ENCODE data around the gene RIGI.
A peak's percentile ranks its signal among the peaks of the same experiment; 100 is the strongest.
"Not testable (repeated sequence)": the region's sequence is repeated elsewhere in the genome, so short reads cannot be mapped to it uniquely, and the experiment has no call there.

RIGI gene

GRCh38 chr9:32526041-32526706, at the start of gene RIGI:
RIGI (minus strand) TSS chr9:32526196; CDS start chr9:32526166, 30 bp downstream.
- DNase-seq (ENCODE audit: low spot score) = peak; percentile 78

GRCh38 chr9:32574858-32575257, 48.9 kb upstream of the RIGI start:
- no peak for DNase-seq (ENCODE audit: low spot score)

- no peak for DNase-seq (ENCODE audit: low spot score)
Observed at GRCh38 chr9:32573821-32574220, 47.8 kb upstream of the RIGI start.

- peak; percentile 96 for DNase-seq (ENCODE audit: low spot score)
Observed at GRCh38 chr9:32572900-32573523, 47.0 kb upstream of the RIGI start, which contains the start of gene NDUFB6. NDUFB6 (minus strand) TSS chr9:32573159; CDS start chr9:32573060, 99 bp downstream.

- peak; percentile 84 for DNase-seq (ENCODE audit: low spot score)
Observed at GRCh38 chr9:32571969-32572899, 46.2 kb upstream of the RIGI start.

- no peak for DNase-seq (ENCODE audit: low spot score)
Observed at GRCh38 chr9:32570262-32570661, 44.3 kb upstream of the RIGI start.

GRCh38 chr9:32566770-32567169, 40.8 kb upstream of the RIGI start:
- no peak for DNase-seq (ENCODE audit: low spot score)

GRCh38 chr9:32565967-32566366, 40.0 kb upstream of the RIGI start:
- no peak for DNase-seq (ENCODE audit: low spot score)

GRCh38 chr9:32558408-32558934, 32.5 kb upstream of the RIGI start:
- no peak for DNase-seq (ENCODE audit: low spot score)

- DNase-seq (ENCODE audit: low spot score) = no peak
Observed at GRCh38 chr9:32554591-32554990, 28.6 kb upstream of the RIGI start.

GRCh38 chr9:32554107-32554506, 28.1 kb upstream of the RIGI start:
- no peak for DNase-seq (ENCODE audit: low spot score)

- peak; percentile 95 for DNase-seq (ENCODE audit: low spot score)
Observed at GRCh38 chr9:32552172-32552872, 26.3 kb upstream of the RIGI start, which contains the start of the genes SMIM27 and TOPORS. SMIM27 (plus strand) TSS chr9:32552327; CDS start chr9:32552435, 108 bp downstream. TOPORS (minus strand) TSS chr9:32552586; CDS start chr9:32552436, 150 bp downstream.

GRCh38 chr9:32551276-32552051, 25.5 kb upstream of the RIGI start:
- peak; percentile 57 for DNase-seq (ENCODE audit: low spot score)

GRCh38 chr9:32550562-32551275, 24.7 kb upstream of the RIGI start:
- peak; percentile 97 for DNase-seq (ENCODE audit: low spot score)

GRCh38 chr9:32550150-32550561, 24.2 kb upstream of the RIGI start:
- DNase-seq (ENCODE audit: low spot score) = no peak

- DNase-seq (ENCODE audit: low spot score) = not testable (repeated sequence)
Observed at GRCh38 chr9:32548213-32548612, 22.2 kb upstream of the RIGI start.

- no peak for DNase-seq (ENCODE audit: low spot score)
Observed at GRCh38 chr9:32545884-32546283, 19.9 kb upstream of the RIGI start.

- no peak for DNase-seq (ENCODE audit: low spot score)
Observed at GRCh38 chr9:32543047-32543446, 17.1 kb upstream of the RIGI start.

- no peak for DNase-seq (ENCODE audit: low spot score)
Observed at GRCh38 chr9:32533816-32534215, 7.8 kb upstream of the RIGI start.

GRCh38 chr9:32533336-32533735, 7.3 kb upstream of the RIGI start:
- DNase-seq (ENCODE audit: low spot score) = no peak
